Measurements from ENCODE around the gene PTTG1IP. TPM values are rescaled to one million over a fixed set of nuclear protein-coding genes. Genes with fewer than 3 reads are reported as not detected.

PTTG1IP gene
- total RNA-seq, 2 experiments from 2014 or later = 60.7 to 61.8 TPM

GRCh38 chr21:44890961-44891541 lies 17.6 kb upstream of the PTTG1IP start:
- peaks cover 14% of the 10 kb centered on the region for H3K4me1 Mint-ChIP-seq (ENCODE audit: low read depth)
- intact Hi-C loops (cut with micrococcal nuclease) = loop anchor here (5.0 kb wide), 1 partner anchor 36 kb away; no protein-coding TSS in a partner anchor
- POLR2A ChIA-PET = interaction anchor here (3.0 to 17.0 kb wide), 2 partner anchors 11 to 42 kb away, joined by 12 to 166 read pairs; partner anchors contain the start of gene PTTG1IP
- no peak overlapping the region for H3K4me3 Mint-ChIP-seq
- H3K27ac Mint-ChIP-seq = no peak overlapping the region
- no peak for ATAC-seq
- H3K9me3 Mint-ChIP-seq = no peaks in the 10 kb centered on the region
- peaks cover 32% of the 10 kb centered on the region for H3K36me3 Mint-ChIP-seq (ENCODE audit: low read depth)
- no peak for DNase-seq
- TF ChIP-seq CTCF (IDR thresholded peaks at IDR 0.05) = no peak
- CTCF ChIA-PET = no interaction called here
- no peaks in the 10 kb centered on the region for H3K27me3 Mint-ChIP-seq

GRCh38 chr21:44890338-44890931 lies 16.9 kb upstream of the PTTG1IP start:
- Mint-ChIP-seq H3K9me3 (no peaks in the 10 kb centered on the region), H3K27me3 (no peaks in the 10 kb centered on the region), H3K4me1 (ENCODE audit: low read depth) (peaks cover 14% of the 10 kb centered on the region), H3K36me3 (ENCODE audit: low read depth) (peaks cover 30% of the 10 kb centered on the region), H3K4me3 (no peak overlapping the region), H3K27ac (no peak overlapping the region)
- intact Hi-C loops (cut with micrococcal nuclease) = loop anchor here (5.0 kb wide), 1 partner anchor 37 kb away; no protein-coding TSS in a partner anchor
- ATAC-seq (no peak), DNase-seq (no peak)
- ChIA-PET CTCF (no interaction called here), POLR2A (interaction anchor here (1.1 to 17.0 kb wide), 3 partner anchors 10 to 21 kb away, joined by 3 to 166 read pairs (median 4); partner anchors contain the start of gene PTTG1IP)
- TF ChIP-seq CTCF (IDR thresholded peaks at IDR 0.05) = no peak

GRCh38 chr21:44889625-44890337 lies 16.3 kb upstream of the PTTG1IP start:
- no peak for TF ChIP-seq CTCF (IDR thresholded peaks at IDR 0.05)
- no peak overlapping the region for H3K27ac Mint-ChIP-seq
- no peaks in the 10 kb centered on the region for H3K9me3 Mint-ChIP-seq
- ATAC-seq (no peak), DNase-seq (no peak)
- no peaks in the 10 kb centered on the region for H3K27me3 Mint-ChIP-seq
- H3K4me1 Mint-ChIP-seq (ENCODE audit: low read depth) = peaks cover 14% of the 10 kb centered on the region
- no peak overlapping the region for H3K4me3 Mint-ChIP-seq
- POLR2A ChIA-PET = interaction anchor here (0.7 to 19.2 kb wide), 6 partner anchors 4 to 44 kb away, joined by 3 to 166 read pairs (median 4); partner anchors contain the start of gene PTTG1IP
- CTCF ChIA-PET = no interaction called here
- intact Hi-C loops (cut with micrococcal nuclease) = loop anchor here (5.0 kb wide), 1 partner anchor 38 kb away; no protein-coding TSS in a partner anchor
- H3K36me3 Mint-ChIP-seq (ENCODE audit: low read depth) = peaks cover 30% of the 10 kb centered on the region

GRCh38 chr21:44888581-44889550 lies 15.4 kb upstream of the PTTG1IP start:
- no peak overlapping the region for H3K27ac Mint-ChIP-seq
- ChIA-PET CTCF (no interaction called here), POLR2A (interaction anchor here (0.7 to 19.2 kb wide), 6 partner anchors 5 to 44 kb away, joined by 3 to 166 read pairs (median 4); partner anchors contain the start of gene PTTG1IP)
- DNase-seq = no peak
- intact Hi-C loops (cut with micrococcal nuclease) = no loop called here
- peaks cover 30% of the 10 kb centered on the region for H3K36me3 Mint-ChIP-seq (ENCODE audit: low read depth)
- peaks cover 13% of the 10 kb centered on the region for H3K4me1 Mint-ChIP-seq (ENCODE audit: low read depth)
- no peak for TF ChIP-seq CTCF (IDR thresholded peaks at IDR 0.05)
- no peaks in the 10 kb centered on the region for H3K9me3 Mint-ChIP-seq
- no peak for ATAC-seq
- H3K4me3 Mint-ChIP-seq = no peak overlapping the region
- no peaks in the 10 kb centered on the region for H3K27me3 Mint-ChIP-seq

Measured in activated CD8-positive, alpha-beta T cell treated with anti-CD3 and anti-CD28 coated beads for 36 hours (primary cell).